ENCODE measurements around the gene ALX4.

- TF ChIP-seq POLR2A (IDR thresholded peaks at IDR 0.05) (no peak), POLR2AphosphoS5 (IDR thresholded peaks at IDR 0.05) (no peak), EP300 (IDR thresholded peaks at IDR 0.05; ENCODE audit: low read depth) (no peak)
- TF ChIP-seq, protein P1, sequence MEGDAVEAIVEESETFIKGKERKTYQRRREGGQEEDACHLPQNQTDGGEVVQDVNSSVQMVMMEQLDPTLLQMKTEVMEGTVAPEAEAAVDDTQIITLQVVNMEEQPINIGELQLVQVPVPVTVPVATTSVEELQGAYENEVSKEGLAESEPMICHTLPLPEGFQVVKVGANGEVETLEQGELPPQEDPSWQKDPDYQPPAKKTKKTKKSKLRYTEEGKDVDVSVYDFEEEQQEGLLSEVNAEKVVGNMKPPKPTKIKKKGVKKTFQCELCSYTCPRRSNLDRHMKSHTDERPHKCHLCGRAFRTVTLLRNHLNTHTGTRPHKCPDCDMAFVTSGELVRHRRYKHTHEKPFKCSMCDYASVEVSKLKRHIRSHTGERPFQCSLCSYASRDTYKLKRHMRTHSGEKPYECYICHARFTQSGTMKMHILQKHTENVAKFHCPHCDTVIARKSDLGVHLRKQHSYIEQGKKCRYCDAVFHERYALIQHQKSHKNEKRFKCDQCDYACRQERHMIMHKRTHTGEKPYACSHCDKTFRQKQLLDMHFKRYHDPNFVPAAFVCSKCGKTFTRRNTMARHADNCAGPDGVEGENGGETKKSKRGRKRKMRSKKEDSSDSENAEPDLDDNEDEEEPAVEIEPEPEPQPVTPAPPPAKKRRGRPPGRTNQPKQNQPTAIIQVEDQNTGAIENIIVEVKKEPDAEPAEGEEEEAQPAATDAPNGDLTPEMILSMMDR (IDR thresholded peaks at IDR 0.05) = no peak
Measured at GRCh38 chr11:44260081-44260480, 49.9 kb downstream of the ALX4 start.
